22Rv1 (cell line): ENCODE measurements around the gene SLC20A1.

Experiments
- CTCF ChIP-seq: fragments of 450-650 bp; IDR thresholded peaks from 2 replicates; pipeline ENCODE4 v1.5.1; 2017; ENCODE audit warnings: mild to moderate bottlenecking
- ZFX ChIP-seq: fragments of 450-650 bp; IDR thresholded peaks from 2 replicates; pipeline ENCODE4 v1.6.1; 2017; ENCODE audit warnings: antibody characterized with exemption, borderline replicate concordance

DNA sequence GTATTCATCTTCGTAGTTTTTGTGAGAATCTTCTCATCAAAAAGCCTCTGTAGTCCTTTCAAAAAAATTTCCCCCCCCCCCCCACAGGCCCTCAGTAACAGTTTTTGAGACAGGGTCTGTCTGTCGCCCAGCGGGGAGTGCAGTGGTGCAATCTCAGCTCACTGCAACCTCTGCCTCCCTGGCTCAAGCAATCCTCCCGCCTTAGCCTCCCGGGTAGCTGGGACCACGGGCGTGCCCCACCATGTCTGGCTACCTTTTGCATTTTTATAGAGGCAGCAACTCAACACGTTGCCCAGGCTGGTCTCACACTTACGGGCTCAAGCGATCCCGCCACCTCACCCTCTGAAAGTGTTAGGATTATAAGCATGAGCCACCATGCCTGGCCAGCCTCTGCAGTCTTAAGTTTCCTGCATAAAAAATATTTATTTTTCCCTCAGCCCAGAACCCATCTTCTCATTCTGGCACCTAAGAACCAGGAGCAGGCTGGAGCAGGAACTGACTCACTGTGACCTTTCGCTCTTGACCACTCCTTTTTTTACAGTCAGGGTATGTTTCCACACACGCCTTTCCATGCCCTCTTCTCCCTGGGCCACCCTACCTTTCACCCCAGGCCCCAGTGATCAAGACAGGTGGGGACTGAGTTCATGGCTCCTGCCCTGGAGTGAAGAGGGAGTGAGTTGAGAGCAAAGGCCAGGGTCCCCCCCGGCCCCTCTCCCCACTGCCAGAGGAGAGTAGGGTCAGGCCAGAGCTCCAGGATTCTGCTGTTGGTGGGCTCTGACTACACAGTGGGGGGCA lies 42.5 kb downstream of the SLC20A1 start:
- TF ChIP-seq CTCF (no peak), ZFX (no peak)
